ENCODE data around the gene ZNF121.

The ZNF121 gene

DNA sequence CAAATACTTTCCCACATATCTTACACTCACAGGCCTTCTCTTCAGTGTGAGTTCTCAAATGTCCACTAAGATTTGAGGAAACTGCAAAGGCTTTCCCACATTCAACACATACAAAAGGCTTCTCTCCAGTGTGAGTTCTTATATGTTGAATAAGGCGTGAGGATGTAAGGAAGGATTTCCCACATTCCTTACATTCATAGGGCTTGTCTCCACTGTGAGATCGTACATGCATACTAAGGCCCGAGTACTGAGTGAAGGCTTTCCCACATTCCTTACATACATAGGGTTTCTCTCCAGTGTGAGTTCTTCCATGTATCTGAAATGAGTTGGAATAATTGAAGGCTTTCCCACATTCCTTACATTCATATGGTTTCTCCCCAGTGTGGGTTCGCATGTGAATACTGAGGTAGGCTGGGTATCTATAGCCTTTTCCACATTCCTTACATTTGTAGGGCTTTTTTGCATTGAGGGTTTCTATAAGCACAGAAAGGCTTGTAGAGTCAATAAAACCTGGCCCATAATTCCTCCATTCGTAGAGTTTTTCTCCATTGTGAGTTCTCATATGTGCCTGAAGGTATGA lies 55.5 kb downstream of the ZNF121 start:
- no peak for FAIRE-seq
- DNase-seq (ENCODE audit: insufficient read length), result no peak
- no peak for TF ChIP-seq POLR2A (IDR thresholded peaks at IDR 0.05; ENCODE audit: low read depth, low read length)
- TF ChIP-seq POLR2AphosphoS5 (IDR thresholded peaks at IDR 0.05; ENCODE audit: low read depth, low read length), result no peak
- TF ChIP-seq TAF1 (IDR thresholded peaks at IDR 0.05; ENCODE audit: borderline replicate concordance, low read depth, low read length), result no peak

DNA sequence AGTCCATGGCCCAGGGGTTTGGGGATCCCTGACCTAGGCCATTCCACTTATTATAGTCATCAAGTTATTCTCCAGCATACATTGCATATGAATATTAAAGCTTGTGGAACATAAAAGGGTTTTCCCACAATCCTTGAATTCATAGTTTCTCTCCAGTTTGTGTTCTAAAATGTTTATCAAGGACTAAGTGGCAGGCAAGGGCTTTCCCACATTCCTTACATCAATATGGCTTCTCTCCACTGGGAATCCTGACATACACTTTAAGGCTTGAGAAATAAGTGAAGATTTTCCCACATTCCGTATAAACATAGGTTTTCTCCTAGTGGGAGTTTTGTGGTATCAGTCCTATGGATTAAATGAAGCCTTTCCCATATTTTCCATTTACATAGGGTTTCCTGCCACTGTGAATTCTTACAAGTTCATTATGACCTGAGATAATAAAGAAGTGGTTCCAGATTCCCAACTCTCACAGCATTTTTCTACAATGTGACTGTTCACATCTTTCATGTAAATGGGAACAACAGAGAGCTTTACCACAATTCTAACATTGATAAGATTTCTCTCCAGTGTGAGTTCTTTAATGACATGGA lies 60.3 kb downstream of the ZNF121 start:
- no peak for TF ChIP-seq TAF1 (IDR thresholded peaks at IDR 0.05; ENCODE audit: borderline replicate concordance, low read depth, low read length)
- no peak for TF ChIP-seq POLR2AphosphoS5 (IDR thresholded peaks at IDR 0.05; ENCODE audit: low read depth, low read length)
- no peak for TF ChIP-seq POLR2A (IDR thresholded peaks at IDR 0.05; ENCODE audit: low read depth, low read length)
- DNase-seq (ENCODE audit: insufficient read length) (no peak), FAIRE-seq (no peak)
